GM20000 (cell line): ENCODE results near the gene ZAP70.

Experiments
- DNase-seq: peaks from one replicate; pipeline ENCODE4 v3.0.0; 2012; ENCODE audit warnings: low spot score
- TF ChIP-seq, protein P1 (sequence below): IDR thresholded peaks from 2 replicates; pipeline ENCODE4 v1.5.1; 2012; ENCODE audit warnings: mild to moderate bottlenecking, control low read depth; ENCODE audit errors: extremely low read depth, missing control alignments

The ZAP70 gene

DNA sequence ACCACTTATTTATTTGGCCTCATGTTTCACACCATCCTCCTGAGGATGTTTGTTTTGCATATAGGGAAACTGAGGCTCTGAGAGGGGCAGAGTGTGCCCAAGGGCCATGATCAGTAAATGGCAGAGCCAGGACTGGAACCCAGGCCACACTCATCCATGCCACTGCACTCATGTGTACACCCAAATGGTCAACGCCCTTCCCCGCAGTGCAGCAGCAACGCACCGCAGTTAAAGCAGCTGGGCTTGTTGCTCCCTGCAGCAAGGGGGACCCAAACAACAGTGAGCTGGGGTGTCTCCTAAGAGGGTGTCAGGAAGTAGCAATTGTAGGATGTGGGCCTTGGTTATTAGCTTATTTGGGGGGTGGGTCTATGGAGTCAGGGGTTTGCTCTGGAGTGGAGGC lies 36.6 kb downstream of the ZAP70 start:
- no peak for DNase-seq
- TF ChIP-seq, protein P1, sequence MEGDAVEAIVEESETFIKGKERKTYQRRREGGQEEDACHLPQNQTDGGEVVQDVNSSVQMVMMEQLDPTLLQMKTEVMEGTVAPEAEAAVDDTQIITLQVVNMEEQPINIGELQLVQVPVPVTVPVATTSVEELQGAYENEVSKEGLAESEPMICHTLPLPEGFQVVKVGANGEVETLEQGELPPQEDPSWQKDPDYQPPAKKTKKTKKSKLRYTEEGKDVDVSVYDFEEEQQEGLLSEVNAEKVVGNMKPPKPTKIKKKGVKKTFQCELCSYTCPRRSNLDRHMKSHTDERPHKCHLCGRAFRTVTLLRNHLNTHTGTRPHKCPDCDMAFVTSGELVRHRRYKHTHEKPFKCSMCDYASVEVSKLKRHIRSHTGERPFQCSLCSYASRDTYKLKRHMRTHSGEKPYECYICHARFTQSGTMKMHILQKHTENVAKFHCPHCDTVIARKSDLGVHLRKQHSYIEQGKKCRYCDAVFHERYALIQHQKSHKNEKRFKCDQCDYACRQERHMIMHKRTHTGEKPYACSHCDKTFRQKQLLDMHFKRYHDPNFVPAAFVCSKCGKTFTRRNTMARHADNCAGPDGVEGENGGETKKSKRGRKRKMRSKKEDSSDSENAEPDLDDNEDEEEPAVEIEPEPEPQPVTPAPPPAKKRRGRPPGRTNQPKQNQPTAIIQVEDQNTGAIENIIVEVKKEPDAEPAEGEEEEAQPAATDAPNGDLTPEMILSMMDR: no peak

DNA sequence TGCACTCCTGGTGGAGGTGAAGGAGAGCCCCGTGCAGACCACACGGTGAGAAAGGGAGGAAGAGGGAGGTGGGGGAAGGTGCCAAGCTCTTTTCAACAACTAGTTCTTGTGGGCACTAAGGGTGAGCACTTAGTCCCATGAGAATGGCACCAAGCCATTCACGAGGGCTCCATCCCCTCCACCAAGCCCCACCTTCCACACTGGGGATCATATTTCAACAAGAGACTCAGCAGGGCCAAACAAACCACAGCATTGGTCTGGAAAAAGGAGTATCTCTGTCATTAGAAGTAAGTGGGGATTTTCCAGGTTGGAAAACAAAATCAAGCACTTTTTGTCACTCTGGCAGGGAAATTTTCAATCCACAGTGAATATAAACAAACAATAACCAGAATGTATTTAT lies 38.4 kb downstream of the ZAP70 start:
- DNase-seq: no peak
- TF ChIP-seq, protein P1: no peak

DNA sequence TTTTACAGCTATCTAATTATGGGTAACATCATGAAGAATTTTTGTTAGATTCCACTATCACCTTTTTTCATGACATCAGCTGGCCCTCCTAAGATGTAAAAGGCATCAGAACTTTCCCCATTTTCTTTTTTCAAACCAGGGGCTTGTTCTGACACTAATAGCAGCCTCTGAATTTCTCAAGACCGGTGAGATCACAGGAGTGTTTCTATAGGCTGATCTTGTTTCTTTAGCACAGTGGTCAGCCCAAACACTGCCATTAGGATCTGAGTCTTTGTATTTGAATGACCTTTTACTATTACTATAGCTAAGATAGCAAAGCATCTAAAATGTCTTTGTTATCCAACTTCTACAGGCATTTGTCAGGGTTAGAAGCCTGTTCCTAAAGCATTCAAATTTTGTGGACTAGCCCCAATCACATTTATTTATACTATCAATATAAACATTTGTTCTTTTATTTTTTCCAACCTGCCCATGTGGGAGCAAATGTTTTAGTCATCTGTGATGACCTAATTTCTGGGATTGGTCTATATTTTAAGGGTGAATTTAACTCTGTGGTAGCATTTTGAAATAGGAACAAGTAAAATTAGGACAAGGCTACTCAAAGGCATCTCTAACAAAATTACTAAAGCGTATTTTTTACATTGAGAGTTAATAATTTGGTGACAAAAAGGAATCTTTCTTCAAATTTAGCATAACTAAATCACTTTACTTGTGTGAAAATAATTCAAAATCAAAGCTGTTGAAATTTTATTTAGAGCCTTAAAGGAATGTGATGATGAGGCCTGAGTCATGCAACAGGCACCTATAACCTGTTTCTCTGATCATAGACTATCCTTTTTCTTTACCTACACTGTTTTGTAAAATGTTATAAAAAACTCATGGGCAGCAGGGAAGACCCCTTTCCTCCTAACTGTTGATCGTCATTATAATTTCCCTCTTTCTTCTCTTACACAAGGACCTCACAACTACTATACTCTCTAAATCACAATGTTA lies 39.3 kb downstream of the ZAP70 start:
- no peak for DNase-seq
- TF ChIP-seq, protein P1: no peak

DNA sequence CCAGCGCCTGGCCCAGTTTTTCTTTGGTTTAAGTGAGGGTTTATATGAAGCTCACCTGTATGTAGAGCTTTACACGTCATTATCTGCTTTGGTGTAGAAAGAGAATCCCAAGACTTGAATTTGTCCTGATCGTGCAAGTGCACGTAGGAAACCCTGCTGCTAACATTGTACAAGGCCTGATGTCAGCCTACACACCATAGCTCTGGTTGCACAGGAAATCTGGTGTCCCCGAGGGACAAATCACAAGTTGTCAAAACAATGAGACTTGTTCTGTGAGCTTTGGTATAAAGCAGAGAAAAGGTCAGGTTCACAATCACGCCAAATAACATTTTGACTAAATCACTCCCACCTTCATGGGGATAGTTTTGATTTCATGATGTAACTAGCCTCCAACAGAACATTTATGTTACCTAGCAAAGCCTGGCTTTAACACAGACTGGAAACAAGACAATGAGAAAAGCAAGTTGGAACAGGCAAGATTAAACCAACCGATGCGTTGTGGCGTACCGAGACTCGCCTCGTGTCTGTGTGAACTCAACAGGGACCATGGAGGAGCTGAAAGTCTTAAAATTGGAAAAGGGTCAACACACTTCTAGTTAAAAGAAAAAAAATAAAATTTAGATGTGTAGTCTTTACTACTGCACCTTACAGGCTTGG lies 41.4 kb downstream of the ZAP70 start:
- no peak for DNase-seq
- TF ChIP-seq, protein P1: no peak

DNA sequence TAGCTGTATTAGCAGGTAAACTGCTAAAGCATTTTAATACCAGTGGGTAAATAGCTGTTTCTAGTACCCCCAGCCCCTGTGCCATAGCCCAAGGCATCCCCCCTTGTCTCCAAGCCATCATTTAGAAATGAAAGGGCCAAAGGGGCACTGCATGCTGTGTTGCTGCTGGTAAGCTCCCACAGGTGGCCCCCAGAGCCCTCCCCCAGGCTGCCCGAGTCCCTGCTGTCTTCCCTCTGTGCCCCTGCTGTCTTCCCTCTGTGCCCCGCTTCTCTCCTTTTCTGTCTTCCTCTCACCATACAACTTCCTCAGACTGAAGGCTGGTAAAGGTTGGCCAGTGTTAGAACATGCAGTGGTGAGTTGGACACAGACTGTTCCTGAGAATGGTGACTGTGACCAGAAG lies 42.1 kb downstream of the ZAP70 start:
- TF ChIP-seq, protein P1: no peak

DNA sequence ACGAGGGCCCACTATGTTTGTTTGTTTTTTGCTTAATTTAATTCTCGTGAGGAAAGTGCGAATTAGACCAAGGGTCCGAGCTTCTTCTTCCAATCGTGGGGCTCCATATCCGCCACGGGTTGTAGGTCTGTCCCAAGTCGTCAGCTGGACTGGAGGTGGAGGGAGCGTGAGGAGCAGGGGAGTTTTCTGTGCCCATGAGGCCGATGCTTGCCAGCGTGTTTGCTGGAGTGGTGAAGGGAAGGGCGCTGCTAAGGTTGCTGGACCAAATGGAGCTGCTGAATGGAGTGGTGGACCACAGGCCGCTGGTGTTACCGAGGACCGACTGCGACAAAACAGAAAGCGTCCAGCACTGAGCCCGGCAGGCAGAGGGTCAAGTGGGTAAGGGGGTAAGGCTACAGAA lies 43.7 kb downstream of the ZAP70 start:
- DNase-seq: no peak
- TF ChIP-seq, protein P1: no peak

More for the DNA sequence above, 42.1 kb downstream of the ZAP70 start:
- DNase-seq: no peak

DNA sequence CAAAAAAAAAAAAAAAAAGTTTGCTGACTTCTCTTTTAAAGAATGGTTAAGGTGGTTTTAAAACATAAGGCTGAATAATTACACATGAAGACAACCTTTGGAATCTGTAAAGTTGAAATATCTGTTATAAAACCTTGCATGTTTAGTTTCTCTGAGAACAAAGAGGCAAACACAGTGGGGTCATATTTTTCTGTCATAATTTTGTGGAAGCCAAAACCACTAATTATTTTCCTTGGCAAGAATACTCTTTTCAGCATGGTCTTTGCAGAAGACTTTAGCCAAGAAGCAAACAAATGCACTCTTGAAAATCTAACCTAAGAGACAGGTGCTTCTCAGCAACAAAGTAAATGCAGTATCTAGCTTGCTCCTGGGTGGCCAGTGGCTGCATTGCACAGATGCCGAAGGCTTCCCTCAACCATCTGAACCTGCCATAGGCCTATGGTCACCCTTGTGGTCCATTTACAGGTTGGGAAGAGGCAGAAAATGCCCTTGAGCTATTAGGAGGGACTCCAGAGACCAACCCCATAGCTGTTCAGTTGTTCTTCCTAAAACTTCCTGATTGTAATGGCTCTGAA lies 44.8 kb downstream of the ZAP70 start:
- TF ChIP-seq, protein P1: no peak
- DNase-seq: no peak
